ENCODE data around the gene VTA1.
"Not testable (repeated sequence)": the region's sequence is repeated elsewhere in the genome, so short reads cannot be mapped to it uniquely, and the experiment has no call there.

The VTA1 gene

GRCh38 chr6:142183351-142183750, 36.3 kb downstream of the VTA1 start:
- peak overlapping the region in 2 of 11 experiments; percentile 5 to 27; a peak in 2 of 22 replicates for H3K4me2 ChIP-seq
- H3K4me3 ChIP-seq = no peak overlapping the region
- peaks cover 0 to 5% (median under 1%) of the 10 kb centered on the region in 11 experiments; a peak in 13 of 22 replicates for H3K9me3 ChIP-seq (replicated peaks in 1 of 11)
- no peak overlapping the region for H3K27ac ChIP-seq
- H3K4me1 ChIP-seq = peaks cover 0 to 15% (median 0%) of the 10 kb centered on the region in 10 experiments; a peak in 3 of 20 replicates
- TF ChIP-seq Cebpa-rat (IDR thresholded peaks at IDR 0.05) = no peak
- H3K9ac ChIP-seq = no peak overlapping the region
- peaks cover 11 to 62% (median 25%) of the 10 kb centered on the region in 11 experiments; a peak in 20 of 22 replicates for H3K36me3 ChIP-seq
- no peaks in the 10 kb centered on the region for H3K27me3 ChIP-seq
- peaks cover 0 to 27% (median 0%) of the 10 kb centered on the region in 11 experiments; a peak in 3 of 22 replicates for H4K20me1 ChIP-seq

GRCh38 chr6:142184307-142184706, 37.2 kb downstream of the VTA1 start:
- TF ChIP-seq Cebpa-rat (IDR thresholded peaks at IDR 0.05) = no peak
- no peaks in the 10 kb centered on the region for H3K27me3 ChIP-seq
- no peak overlapping the region for H3K4me3 ChIP-seq
- peaks cover 17 to 63% (median 24%) of the 10 kb centered on the region in 11 experiments for H3K36me3 ChIP-seq
- H4K20me1 ChIP-seq = peaks cover 0 to 32% (median 0%) of the 10 kb centered on the region in 11 experiments; a peak in 3 of 22 replicates
- H3K9me3 ChIP-seq (replicated peaks in 1 of 11) = no peaks in the 10 kb centered on the region
- no peak overlapping the region for H3K9ac ChIP-seq
- H3K4me1 ChIP-seq = peaks cover 0 to 15% (median 0%) of the 10 kb centered on the region in 10 experiments; a peak in 3 of 20 replicates
- no peak overlapping the region for H3K4me2 ChIP-seq
- no peak overlapping the region for H3K27ac ChIP-seq

- H3K27ac ChIP-seq = no peak overlapping the region
- no peak overlapping the region for H3K4me3 ChIP-seq
- peaks cover 26 to 66% (median 32%) of the 10 kb centered on the region in 11 experiments; a peak in 21 of 22 replicates for H3K36me3 ChIP-seq
- H3K4me1 ChIP-seq = peaks cover 0 to 15% (median 0%) of the 10 kb centered on the region in 10 experiments; a peak in 3 of 20 replicates
- peaks cover 0 to 27% (median 0%) of the 10 kb centered on the region in 11 experiments; a peak in 3 of 22 replicates for H4K20me1 ChIP-seq
- H3K9ac ChIP-seq = no peak overlapping the region
- H3K4me2 ChIP-seq = no peak overlapping the region
- H3K9me3 ChIP-seq (replicated peaks in 1 of 11) = no peaks in the 10 kb centered on the region
- no peaks in the 10 kb centered on the region for H3K27me3 ChIP-seq
- TF ChIP-seq Cebpa-rat (IDR thresholded peaks at IDR 0.05) = no peak
Observed at GRCh38 chr6:142185641-142186040, 38.6 kb downstream of the VTA1 start.

GRCh38 chr6:142187209-142187608, 40.1 kb downstream of the VTA1 start:
- H3K4me3 ChIP-seq = no peak overlapping the region
- no peaks in the 10 kb centered on the region for H3K27me3 ChIP-seq
- H3K4me2 ChIP-seq = no peak overlapping the region
- H3K9ac ChIP-seq = no peak overlapping the region
- no peak overlapping the region for H3K27ac ChIP-seq
- H3K9me3 ChIP-seq (replicated peaks in 1 of 11) = no peaks in the 10 kb centered on the region
- H3K36me3 ChIP-seq = peaks cover 27 to 70% (median 36%) of the 10 kb centered on the region in 11 experiments; a peak in 21 of 22 replicates
- TF ChIP-seq Cebpa-rat (IDR thresholded peaks at IDR 0.05) = no peak
- H3K4me1 ChIP-seq = peaks cover 0 to 15% (median 0%) of the 10 kb centered on the region in 10 experiments; a peak in 3 of 20 replicates
- H4K20me1 ChIP-seq = peaks cover 0 to 24% (median 0%) of the 10 kb centered on the region in 11 experiments; a peak in 4 of 22 replicates

GRCh38 chr6:142188341-142188740, 41.3 kb downstream of the VTA1 start:
- H3K27me3 ChIP-seq; H3K9ac ChIP-seq; H3K4me3 ChIP-seq; H3K9me3 ChIP-seq (replicated peaks in 1 of 11); H3K27ac ChIP-seq; H3K4me2 ChIP-seq; H3K4me1 ChIP-seq: not testable (repeated sequence)
- Histone ChIP-seq H4K20me1 (peaks cover 0 to 21% (median 0%) of the 10 kb centered on the region in 11 experiments; a peak in 7 of 22 replicates), H3K36me3 (peaks cover 22 to 71% (median 41%) of the 10 kb centered on the region in 11 experiments)

- no peak for TF ChIP-seq Cebpa-rat (IDR thresholded peaks at IDR 0.05)
- no peaks in the 10 kb centered on the region for H3K9me3 ChIP-seq (replicated peaks in 1 of 11)
- 0 out of 20 replicates have a peak, but pooled peaks cover 0 to under 1% (median 0%) of the 10 kb centered on the region in 10 experiments for H3K4me1 ChIP-seq
- H3K9ac ChIP-seq = no peak overlapping the region
- H4K20me1 ChIP-seq = peaks cover 0 to 28% (median 3%) of the 10 kb centered on the region in 11 experiments; a peak in 8 of 22 replicates
- H3K27ac ChIP-seq = no peak overlapping the region
- peaks cover 29 to 78% (median 48%) of the 10 kb centered on the region in 11 experiments for H3K36me3 ChIP-seq
- no peak overlapping the region for H3K4me2 ChIP-seq
- no peak overlapping the region for H3K4me3 ChIP-seq
- H3K27me3 ChIP-seq = no peaks in the 10 kb centered on the region
Observed at GRCh38 chr6:142189057-142189456, 42.0 kb downstream of the VTA1 start.

GRCh38 chr6:142192343-142192742, 45.3 kb downstream of the VTA1 start:
- Histone ChIP-seq H3K4me3 (no peak overlapping the region), H3K9me3 (replicated peaks in 1 of 11) (no peaks in the 10 kb centered on the region), H4K20me1 (peaks cover 0 to 46% (median 4%) of the 10 kb centered on the region in 11 experiments; a peak in 8 of 22 replicates), H3K4me1 (no peaks in the 10 kb centered on the region), H3K9ac (no peak overlapping the region), H3K4me2 (no peak overlapping the region), H3K27ac (no peak overlapping the region), H3K27me3 (no peaks in the 10 kb centered on the region), H3K36me3 (peaks cover 34 to 94% (median 57%) of the 10 kb centered on the region in 11 experiments)
- TF ChIP-seq Cebpa-rat (IDR thresholded peaks at IDR 0.05) = no peak

GRCh38 chr6:142193621-142194020, 46.6 kb downstream of the VTA1 start:
- Histone ChIP-seq H3K9ac (no peak overlapping the region), H3K4me3 (no peak overlapping the region), H4K20me1 (peaks cover 0 to 52% (median 4%) of the 10 kb centered on the region in 11 experiments; a peak in 7 of 22 replicates), H3K4me2 (no peak overlapping the region), H3K4me1 (no peaks in the 10 kb centered on the region), H3K36me3 (peaks cover 37 to 94% (median 61%) of the 10 kb centered on the region in 11 experiments), H3K27ac (no peak overlapping the region), H3K9me3 (replicated peaks in 1 of 11) (no peaks in the 10 kb centered on the region), H3K27me3 (no peaks in the 10 kb centered on the region)
- no peak for TF ChIP-seq Cebpa-rat (IDR thresholded peaks at IDR 0.05)

- H3K36me3 ChIP-seq = peaks cover 31 to 94% (median 62%) of the 10 kb centered on the region in 11 experiments; a peak in 21 of 22 replicates
- H3K4me1 ChIP-seq = no peaks in the 10 kb centered on the region
- H3K27ac ChIP-seq = no peak overlapping the region
- no peaks in the 10 kb centered on the region for H3K9me3 ChIP-seq (replicated peaks in 1 of 11)
- no peak for TF ChIP-seq Cebpa-rat (IDR thresholded peaks at IDR 0.05)
- no peak overlapping the region for H3K4me3 ChIP-seq
- H3K4me2 ChIP-seq = no peak overlapping the region
- no peaks in the 10 kb centered on the region for H3K27me3 ChIP-seq
- H4K20me1 ChIP-seq = peaks cover 0 to 56% (median 4%) of the 10 kb centered on the region in 11 experiments; a peak in 7 of 22 replicates
- H3K9ac ChIP-seq = no peak overlapping the region
Observed at GRCh38 chr6:142195862-142196541, 48.9 kb downstream of the VTA1 start.

All from BLaER1 treated with 17β-estradiol and CSF1 and Interleukin-3, amounts not matched to agents 10 nM and 100 nM (cell line).